GM12875 (cell line): ENCODE results near the gene GLIPR1L2.

Experiments used
- H3K4me3 ChIP-seq: one replicate; pipeline ENCODE4 v1.5.1; 2011; ENCODE audit warnings: low read depth, low read length, control low read depth
- TF ChIP-seq, protein P1 (sequence below): IDR thresholded peaks from 2 replicates; pipeline ENCODE4 v1.5.1; 2011; ENCODE audit warnings: low read depth, mild to moderate bottlenecking, control low read depth, inconsistent platforms, low read length, moderate library complexity, borderline replicate concordance; ENCODE audit not compliant: insufficient read depth

GLIPR1L2 gene

DNA sequence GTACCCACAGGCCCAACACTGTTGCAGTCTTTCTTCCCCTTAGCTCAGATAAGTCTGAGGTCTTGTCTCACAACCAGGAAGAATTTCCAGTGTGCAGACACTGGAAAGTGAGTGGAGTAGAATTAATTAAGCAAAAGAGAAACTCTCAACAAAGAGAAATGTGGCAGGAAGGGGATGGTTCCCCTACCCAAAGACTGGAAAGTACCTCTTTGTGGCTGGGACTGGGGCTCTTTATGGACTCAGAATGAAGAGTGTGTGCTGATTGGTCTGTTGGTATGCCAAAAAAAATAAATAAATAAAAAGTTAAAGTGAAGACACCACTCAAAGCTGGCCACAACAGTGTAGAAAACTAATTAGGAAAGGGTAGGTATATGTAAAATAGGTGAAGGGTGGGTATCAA is 30.0 kb upstream of the GLIPR1L2 start:
- TF ChIP-seq, protein P1, sequence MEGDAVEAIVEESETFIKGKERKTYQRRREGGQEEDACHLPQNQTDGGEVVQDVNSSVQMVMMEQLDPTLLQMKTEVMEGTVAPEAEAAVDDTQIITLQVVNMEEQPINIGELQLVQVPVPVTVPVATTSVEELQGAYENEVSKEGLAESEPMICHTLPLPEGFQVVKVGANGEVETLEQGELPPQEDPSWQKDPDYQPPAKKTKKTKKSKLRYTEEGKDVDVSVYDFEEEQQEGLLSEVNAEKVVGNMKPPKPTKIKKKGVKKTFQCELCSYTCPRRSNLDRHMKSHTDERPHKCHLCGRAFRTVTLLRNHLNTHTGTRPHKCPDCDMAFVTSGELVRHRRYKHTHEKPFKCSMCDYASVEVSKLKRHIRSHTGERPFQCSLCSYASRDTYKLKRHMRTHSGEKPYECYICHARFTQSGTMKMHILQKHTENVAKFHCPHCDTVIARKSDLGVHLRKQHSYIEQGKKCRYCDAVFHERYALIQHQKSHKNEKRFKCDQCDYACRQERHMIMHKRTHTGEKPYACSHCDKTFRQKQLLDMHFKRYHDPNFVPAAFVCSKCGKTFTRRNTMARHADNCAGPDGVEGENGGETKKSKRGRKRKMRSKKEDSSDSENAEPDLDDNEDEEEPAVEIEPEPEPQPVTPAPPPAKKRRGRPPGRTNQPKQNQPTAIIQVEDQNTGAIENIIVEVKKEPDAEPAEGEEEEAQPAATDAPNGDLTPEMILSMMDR = no peak
- no peak overlapping the region for H3K4me3 ChIP-seq

DNA sequence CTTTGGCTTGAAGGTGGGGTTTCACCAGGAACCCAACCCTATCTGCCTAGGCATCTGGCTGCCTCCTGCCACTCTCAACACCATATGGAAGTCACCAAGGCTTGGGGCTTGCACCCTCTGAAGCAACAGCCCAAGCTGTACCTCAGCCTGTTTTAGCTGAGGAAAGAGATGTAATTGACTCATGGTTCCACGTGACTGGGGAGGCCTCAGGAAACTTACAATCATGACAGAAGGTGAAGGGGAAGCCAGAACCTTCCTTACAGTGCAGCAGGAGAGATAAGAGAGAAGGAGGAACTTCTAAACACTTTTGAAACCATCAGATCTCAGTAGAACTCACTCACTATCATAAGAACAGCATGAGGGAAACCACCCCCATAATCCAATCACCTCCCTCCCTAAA is 29.5 kb upstream of the GLIPR1L2 start:
- TF ChIP-seq, protein P1 = no peak
- no peak overlapping the region for H3K4me3 ChIP-seq

DNA sequence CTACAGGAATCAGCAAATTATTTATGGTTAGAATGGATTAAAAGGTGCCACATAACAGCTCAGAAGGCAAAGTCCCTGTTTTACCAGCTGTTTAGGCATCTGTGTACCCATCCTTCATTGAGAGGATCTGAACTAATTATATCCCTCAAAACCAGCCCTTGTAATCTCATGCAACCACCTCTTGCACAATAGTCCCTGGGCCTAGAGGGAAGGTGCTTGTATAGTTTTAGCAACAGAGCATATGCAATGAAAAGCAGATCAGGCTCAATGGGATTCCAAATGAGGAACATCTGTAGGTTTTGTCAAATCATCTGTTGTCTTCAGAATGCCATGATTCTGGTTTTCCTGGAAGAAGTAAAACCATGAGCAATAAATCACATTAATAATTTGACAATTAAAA is 26.0 kb upstream of the GLIPR1L2 start:
- H3K4me3 ChIP-seq = no peak overlapping the region
- TF ChIP-seq, protein P1 = no peak

DNA sequence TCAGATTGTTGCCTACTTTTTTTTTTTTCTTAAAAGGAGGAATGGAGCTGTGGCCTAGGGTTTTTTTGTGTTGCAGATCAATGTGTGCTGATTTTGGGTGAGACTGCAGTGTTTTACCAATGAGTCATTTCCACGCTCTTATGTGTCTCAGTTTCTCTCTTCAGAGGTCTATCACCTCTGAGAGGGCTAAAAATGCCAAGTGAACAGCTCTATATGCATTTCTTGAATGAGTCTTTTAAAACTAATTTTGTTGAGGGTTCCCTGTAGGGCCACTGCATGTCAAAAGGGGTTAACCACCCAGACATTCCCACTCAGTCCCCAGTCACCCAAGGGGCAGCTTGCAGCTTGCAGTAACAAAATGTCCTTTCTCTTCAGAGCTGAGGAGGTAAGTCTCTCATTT is 24.3 kb upstream of the GLIPR1L2 start:
- TF ChIP-seq, protein P1 = no peak
- H3K4me3 ChIP-seq = no peak overlapping the region

DNA sequence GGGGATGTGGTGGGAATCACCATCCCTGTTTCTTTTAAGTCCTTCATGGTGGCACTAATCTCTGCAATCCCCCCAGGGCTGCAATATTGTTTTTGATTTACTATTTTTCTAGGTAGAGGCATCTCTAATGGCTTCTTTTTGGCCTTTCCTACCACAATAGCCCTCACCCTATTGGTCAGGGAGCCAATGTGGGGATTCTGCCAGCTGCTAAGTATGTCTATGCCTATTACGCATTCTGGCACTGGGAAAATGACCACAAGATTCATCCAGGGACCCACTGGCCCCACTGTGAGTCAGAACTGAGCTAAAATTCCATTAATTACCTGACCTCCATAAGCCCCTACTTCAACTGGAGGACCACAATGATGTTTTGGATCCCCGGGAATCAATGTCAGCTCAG is 15.9 kb upstream of the GLIPR1L2 start:
- TF ChIP-seq, protein P1 = no peak
- no peak overlapping the region for H3K4me3 ChIP-seq

DNA sequence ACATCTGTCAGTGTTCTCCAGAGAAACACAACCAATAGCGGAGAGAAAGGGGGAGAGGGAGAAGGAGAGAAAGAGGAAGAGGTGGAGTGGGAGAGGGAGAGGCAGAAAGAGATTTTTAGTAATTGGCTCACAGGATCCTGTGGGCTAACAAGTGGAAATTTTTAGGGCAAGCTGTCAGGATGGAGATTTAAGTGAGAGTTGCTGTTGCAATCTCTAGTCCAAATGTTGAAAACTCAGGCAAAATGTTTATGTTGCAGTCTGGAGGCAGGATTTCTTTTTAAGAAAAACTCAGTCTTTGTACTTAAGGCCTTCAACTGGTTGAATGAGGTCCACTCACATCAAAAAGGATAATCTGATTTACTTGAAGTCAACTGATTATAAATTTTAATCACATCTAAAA is 12.5 kb upstream of the GLIPR1L2 start:
- H3K4me3 ChIP-seq = no peak overlapping the region
- TF ChIP-seq, protein P1 = no peak

DNA sequence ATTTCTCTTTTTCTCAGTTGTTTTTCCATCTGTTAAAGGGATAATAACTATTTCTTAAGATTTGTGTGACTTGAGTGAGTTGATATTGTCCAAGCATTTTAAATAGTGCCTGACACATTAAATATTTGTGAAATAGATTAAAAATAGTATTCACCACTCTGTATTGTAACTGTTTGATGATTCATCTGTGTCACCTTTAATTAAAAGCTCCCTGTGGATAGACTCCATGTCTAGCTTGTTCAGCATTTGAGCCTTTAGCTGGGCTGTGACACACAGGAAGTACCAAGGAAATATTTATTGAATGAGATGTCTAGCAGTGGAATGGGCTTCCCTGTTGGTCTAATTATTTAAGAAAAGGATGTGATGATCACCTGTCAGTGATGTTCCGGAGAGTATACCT is 1.8 kb upstream of the GLIPR1L2 start:
- TF ChIP-seq, protein P1 = no peak
- H3K4me3 ChIP-seq = no peak overlapping the region
